GM23338 (cell line): ENCODE measurements around the gene EPHA4. TPM values are rescaled to one million over a fixed set of nuclear protein-coding genes. Genes with fewer than 3 reads are reported as not detected.

Source experiments
- ATAC-seq: fragments of 200-7000 bp; cut with Tn5 transposase; 3 replicates; pipeline ENCODE4 v1.9.1; 2020
- DNase-seq: peaks from one replicate; pipeline ENCODE4 v3.0.0-alpha.2; 2015; ENCODE audit warnings: low spot score
- H2AFZ ChIP-seq: fragments of 200-600 bp; sonication (generic); 2 replicates; pipeline ENCODE4 v1.8.0; 2016; ENCODE audit warnings: antibody characterized with exemption, mild to moderate bottlenecking, moderate library complexity
- H3F3A ChIP-seq: fragments of 200-600 bp; sonication (generic); replicated peaks from 2 replicates; pipeline ENCODE4 v1.8.0; 2017; ENCODE audit warnings: antibody characterized with exemption, mixed run types, low read depth
- H3K27ac ChIP-seq: fragments of 200-600 bp; sonication (generic); 2 replicates; pipeline ENCODE4 v1.6.1; 2016; ENCODE audit warnings: low read depth
- H3K27me3 ChIP-seq: fragments of 200-600 bp; sonication (generic); 2 replicates; pipeline ENCODE4 v1.8.0; 2016; ENCODE audit warnings: mild to moderate bottlenecking, mixed run types, moderate library complexity; ENCODE audit not compliant: insufficient read depth
- H3K36me3 ChIP-seq: fragments of 200-600 bp; sonication (generic); 2 replicates; pipeline ENCODE4 v1.8.0; 2016; ENCODE audit warnings: mild to moderate bottlenecking; ENCODE audit not compliant: insufficient read depth
- H3K4me1 ChIP-seq: fragments of 200-600 bp; sonication (generic); 2 replicates; pipeline ENCODE4 v1.8.0; 2016; ENCODE audit warnings: mild to moderate bottlenecking, moderate library complexity; ENCODE audit not compliant: insufficient read depth
- H3K4me2 ChIP-seq: fragments of 200-600 bp; sonication (generic); 2 replicates; pipeline ENCODE4 v1.7.1; 2017; ENCODE audit warnings: mixed run types
- H3K4me3 ChIP-seq: fragments of 200-600 bp; sonication (generic); 2 replicates; pipeline ENCODE4 v1.6.1; 2016; ENCODE audit warnings: mixed run types
- H3K79me2 ChIP-seq: fragments of 200-600 bp; sonication (generic); replicated peaks from 2 replicates; pipeline ENCODE4 v1.8.0; 2017; ENCODE audit warnings: mild to moderate bottlenecking; ENCODE audit not compliant: insufficient read depth
- H3K9me2 ChIP-seq: fragments of 200-600 bp; sonication (generic); 2 replicates; pipeline ENCODE4 v1.8.0; 2017; ENCODE audit not compliant: insufficient read depth
- H4K20me1 ChIP-seq: fragments of 200-600 bp; sonication (generic); replicated peaks from 2 replicates; pipeline ENCODE4 v1.8.0; 2017; ENCODE audit warnings: mild to moderate bottlenecking; ENCODE audit not compliant: insufficient read depth
- H3K27ac Mint-ChIP-seq: 2 replicates; pipeline ENCODE4 v1.8.0; 2020; ENCODE audit warnings: inconsistent platforms, mild to moderate bottlenecking, moderate library complexity, mixed read lengths
- H3K27me3 Mint-ChIP-seq: 3 replicates; pipeline ENCODE4 v1.8.0; 2022; ENCODE audit warnings: low read depth, mild to moderate bottlenecking, moderate library complexity, mixed read lengths, inconsistent platforms; ENCODE audit not compliant: insufficient read depth, poor library complexity
- H3K36me3 Mint-ChIP-seq: 3 replicates; pipeline ENCODE4 v1.8.0; 2021; ENCODE audit warnings: low read depth, mild to moderate bottlenecking, inconsistent platforms, moderate library complexity, mixed read lengths
- H3K4me1 Mint-ChIP-seq: 3 replicates; pipeline ENCODE4 v1.8.0; 2020; ENCODE audit warnings: mild to moderate bottlenecking, inconsistent platforms, mixed read lengths
- H3K4me3 Mint-ChIP-seq: 3 replicates; pipeline ENCODE4 v1.8.0; 2021; ENCODE audit warnings: moderate library complexity, mild to moderate bottlenecking, inconsistent platforms, mixed read lengths
- H3K9me3 Mint-ChIP-seq: 3 replicates; pipeline ENCODE4 v1.8.0; 2020; ENCODE audit warnings: moderate library complexity, mild to moderate bottlenecking, inconsistent platforms, mixed read lengths
- CREB1 ChIP-seq: fragments of 250-450 bp; sonication (Bioruptor Pico); IDR thresholded peaks from 2 replicates; pipeline ENCODE4 v1.5.0; 2020; ENCODE audit warnings: low read depth, mild to moderate bottlenecking, moderate library complexity
- CTCF ChIP-seq, 2 experiments: fragments of 200-600 bp in 1 of 2; sonication (generic) in 1 of 2; conservative IDR thresholded peaks; 2 replicates each; pipeline versions ENCODE4 v1.5.1 to v1.6.1; 2016 to 2017; ENCODE audit warnings: antibody characterized with exemption in 2 of 2, low read depth in 2 of 2, mild to moderate bottlenecking in 2 of 2, moderate library complexity in 1 of 2
- ETS1 ChIP-seq: IDR thresholded peaks from 2 replicates; pipeline ENCODE4 v1.6.1; 2016; ENCODE audit warnings: antibody characterized with exemption
- EZH2 ChIP-seq: fragments of 200-600 bp; sonication (generic); IDR thresholded peaks from one replicate; pipeline ENCODE4 v1.8.0; 2017; ENCODE audit warnings: antibody characterized with exemption, mild to moderate bottlenecking, low read depth; ENCODE audit not compliant: unreplicated experiment
- EZH2phosphoT487 ChIP-seq: fragments of 200-600 bp; sonication (generic); IDR thresholded peaks from one replicate; pipeline ENCODE4 v1.8.1; 2018; ENCODE audit warnings: antibody characterized with exemption; ENCODE audit not compliant: unreplicated experiment
- JUNB ChIP-seq: IDR thresholded peaks from one replicate; pipeline ENCODE4 v1.6.1; 2016; ENCODE audit warnings: antibody characterized with exemption; ENCODE audit not compliant: unreplicated experiment
- NANOG ChIP-seq: IDR thresholded peaks from 2 replicates; pipeline ENCODE4 v1.6.1; 2016; ENCODE audit warnings: antibody characterized with exemption, borderline replicate concordance
- POLR2AphosphoS5 ChIP-seq: IDR thresholded peaks from 2 replicates; pipeline ENCODE4 v1.6.1; 2016; ENCODE audit warnings: antibody characterized with exemption, low read depth
- STAT1 ChIP-seq: IDR thresholded peaks from one replicate; pipeline ENCODE4 v1.6.1; 2016; ENCODE audit warnings: antibody characterized with exemption; ENCODE audit not compliant: unreplicated experiment
- ZNF114 ChIP-seq: fragments of 250-450 bp; sonication (Bioruptor Pico); IDR thresholded peaks from 2 replicates; pipeline ENCODE4 v1.5.0; 2020; ENCODE audit warnings: mild to moderate bottlenecking, moderate library complexity
- ZNF331 ChIP-seq: fragments of 250-450 bp; sonication (Bioruptor Pico); IDR thresholded peaks from 2 replicates; pipeline ENCODE4 v1.5.0; 2020; ENCODE audit warnings: low read depth, mild to moderate bottlenecking, moderate library complexity
- polyA plus RNA-seq: library from polyadenylated mRNA; unstranded; fragments of >200 nt; fragmentation: Nextera tagmentation; extraction: Ambion mirVana; gene quantifications from 2 replicates; pipeline ENCODE4 v1.2.1, GENCODE V29; 2016
- total RNA-seq: library from RNA; depleted of rRNA; stranded (reverse); fragments of >200 nt; shearing (Covaris generic); gene quantifications from 2 replicates; pipeline ENCODE4 v1.2.3, GENCODE V29; 2014
- TF ChIP-seq, protein P1 (sequence below): fragments of 250-450 bp; sonication (Bioruptor Pico); IDR thresholded peaks from 2 replicates; pipeline ENCODE4 v1.5.0; 2020; ENCODE audit warnings: mild to moderate bottlenecking, moderate library complexity
- TF ChIP-seq, protein P2 (sequence below): IDR thresholded peaks from one replicate; pipeline ENCODE4 v1.6.1; 2018; ENCODE audit warnings: antibody characterized with exemption; ENCODE audit not compliant: unreplicated experiment

Gene EPHA4
- total and polyA plus RNA-seq, 2 experiments from 2014 or later: 4.1 to 6.2 TPM

DNA sequence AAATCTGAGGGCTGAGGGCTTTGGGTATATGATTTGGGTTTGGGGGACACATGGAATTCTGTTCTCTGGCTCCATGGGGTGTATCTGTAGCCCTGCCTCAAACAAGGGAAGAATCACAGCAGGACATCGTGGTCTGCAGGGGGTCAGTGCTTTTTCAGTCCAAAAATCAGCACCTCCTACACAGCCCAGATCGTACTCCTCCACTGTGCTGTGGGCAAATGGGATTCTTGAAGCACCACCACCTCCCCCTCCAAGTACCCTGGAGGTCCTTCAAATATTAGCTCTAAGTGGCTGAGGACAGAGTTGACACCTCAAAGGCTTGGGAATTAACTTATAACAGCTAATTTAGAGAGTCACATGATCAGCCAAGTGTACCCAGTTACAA is 41.5 kb downstream of the EPHA4 start:
- TF ChIP-seq ZNF114 (CRISPR knock-in tag) (no peak), EZH2 (no peak), ZNF331 (CRISPR knock-in tag) (no peak), POLR2AphosphoS5 (no peak), JUNB (no peak), ETS1 (no peak), NANOG (no peak), CTCF (conservative IDR thresholded peaks at IDR 0.05; ENCODE audit: low read depth in 2 of 2) (no peak), CREB1 (no peak), STAT1 (no peak), EZH2phosphoT487 (no peak)
- TF ChIP-seq, protein P1, sequence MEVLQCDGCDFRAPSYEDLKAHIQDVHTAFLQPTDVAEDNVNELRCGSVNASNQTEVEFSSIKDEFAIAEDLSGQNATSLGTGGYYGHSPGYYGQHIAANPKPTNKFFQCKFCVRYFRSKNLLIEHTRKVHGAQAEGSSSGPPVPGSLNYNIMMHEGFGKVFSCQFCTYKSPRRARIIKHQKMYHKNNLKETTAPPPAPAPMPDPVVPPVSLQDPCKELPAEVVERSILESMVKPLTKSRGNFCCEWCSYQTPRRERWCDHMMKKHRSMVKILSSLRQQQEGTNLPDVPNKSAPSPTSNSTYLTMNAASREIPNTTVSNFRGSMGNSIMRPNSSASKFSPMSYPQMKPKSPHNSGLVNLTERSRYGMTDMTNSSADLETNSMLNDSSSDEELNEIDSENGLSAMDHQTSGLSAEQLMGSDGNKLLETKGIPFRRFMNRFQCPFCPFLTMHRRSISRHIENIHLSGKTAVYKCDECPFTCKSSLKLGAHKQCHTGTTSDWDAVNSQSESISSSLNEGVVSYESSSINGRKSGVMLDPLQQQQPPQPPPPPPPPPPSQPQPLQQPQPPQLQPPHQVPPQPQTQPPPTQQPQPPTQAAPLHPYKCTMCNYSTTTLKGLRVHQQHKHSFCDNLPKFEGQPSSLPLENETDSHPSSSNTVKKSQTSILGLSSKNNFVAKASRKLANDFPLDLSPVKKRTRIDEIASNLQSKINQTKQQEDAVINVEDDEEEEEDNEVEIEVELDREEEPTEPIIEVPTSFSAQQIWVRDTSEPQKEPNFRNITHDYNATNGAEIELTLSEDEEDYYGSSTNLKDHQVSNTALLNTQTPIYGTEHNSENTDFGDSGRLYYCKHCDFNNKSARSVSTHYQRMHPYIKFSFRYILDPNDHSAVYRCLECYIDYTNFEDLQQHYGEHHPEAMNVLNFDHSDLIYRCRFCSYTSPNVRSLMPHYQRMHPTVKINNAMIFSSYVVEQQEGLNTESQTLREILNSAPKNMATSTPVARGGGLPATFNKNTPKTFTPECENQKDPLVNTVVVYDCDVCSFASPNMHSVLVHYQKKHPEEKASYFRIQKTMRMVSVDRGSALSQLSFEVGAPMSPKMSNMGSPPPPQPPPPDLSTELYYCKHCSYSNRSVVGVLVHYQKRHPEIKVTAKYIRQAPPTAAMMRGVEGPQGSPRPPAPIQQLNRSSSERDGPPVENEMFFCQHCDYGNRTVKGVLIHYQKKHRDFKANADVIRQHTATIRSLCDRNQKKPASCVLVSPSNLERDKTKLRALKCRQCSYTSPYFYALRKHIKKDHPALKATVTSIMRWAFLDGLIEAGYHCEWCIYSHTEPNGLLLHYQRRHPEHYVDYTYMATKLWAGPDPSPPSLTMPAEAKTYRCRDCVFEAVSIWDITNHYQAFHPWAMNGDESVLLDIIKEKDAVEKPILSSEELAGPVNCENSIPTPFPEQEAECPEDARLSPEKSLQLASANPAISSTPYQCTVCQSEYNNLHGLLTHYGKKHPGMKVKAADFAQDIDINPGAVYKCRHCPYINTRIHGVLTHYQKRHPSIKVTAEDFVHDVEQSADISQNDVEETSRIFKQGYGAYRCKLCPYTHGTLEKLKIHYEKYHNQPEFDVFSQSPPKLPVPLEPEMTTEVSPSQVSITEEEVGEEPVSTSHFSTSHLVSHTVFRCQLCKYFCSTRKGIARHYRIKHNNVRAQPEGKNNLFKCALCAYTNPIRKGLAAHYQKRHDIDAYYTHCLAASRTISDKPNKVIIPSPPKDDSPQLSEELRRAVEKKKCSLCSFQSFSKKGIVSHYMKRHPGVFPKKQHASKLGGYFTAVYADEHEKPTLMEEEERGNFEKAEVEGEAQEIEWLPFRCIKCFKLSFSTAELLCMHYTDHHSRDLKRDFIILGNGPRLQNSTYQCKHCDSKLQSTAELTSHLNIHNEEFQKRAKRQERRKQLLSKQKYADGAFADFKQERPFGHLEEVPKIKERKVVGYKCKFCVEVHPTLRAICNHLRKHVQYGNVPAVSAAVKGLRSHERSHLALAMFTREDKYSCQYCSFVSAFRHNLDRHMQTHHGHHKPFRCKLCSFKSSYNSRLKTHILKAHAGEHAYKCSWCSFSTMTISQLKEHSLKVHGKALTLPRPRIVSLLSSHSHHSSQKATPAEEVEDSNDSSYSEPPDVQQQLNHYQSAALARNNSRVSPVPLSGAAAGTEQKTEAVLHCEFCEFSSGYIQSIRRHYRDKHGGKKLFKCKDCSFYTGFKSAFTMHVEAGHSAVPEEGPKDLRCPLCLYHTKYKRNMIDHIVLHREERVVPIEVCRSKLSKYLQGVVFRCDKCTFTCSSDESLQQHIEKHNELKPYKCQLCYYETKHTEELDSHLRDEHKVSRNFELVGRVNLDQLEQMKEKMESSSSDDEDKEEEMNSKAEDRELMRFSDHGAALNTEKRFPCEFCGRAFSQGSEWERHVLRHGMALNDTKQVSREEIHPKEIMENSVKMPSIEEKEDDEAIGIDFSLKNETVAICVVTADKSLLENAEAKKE (CRISPR knock-in tag): no peak
- TF ChIP-seq, protein P2, sequence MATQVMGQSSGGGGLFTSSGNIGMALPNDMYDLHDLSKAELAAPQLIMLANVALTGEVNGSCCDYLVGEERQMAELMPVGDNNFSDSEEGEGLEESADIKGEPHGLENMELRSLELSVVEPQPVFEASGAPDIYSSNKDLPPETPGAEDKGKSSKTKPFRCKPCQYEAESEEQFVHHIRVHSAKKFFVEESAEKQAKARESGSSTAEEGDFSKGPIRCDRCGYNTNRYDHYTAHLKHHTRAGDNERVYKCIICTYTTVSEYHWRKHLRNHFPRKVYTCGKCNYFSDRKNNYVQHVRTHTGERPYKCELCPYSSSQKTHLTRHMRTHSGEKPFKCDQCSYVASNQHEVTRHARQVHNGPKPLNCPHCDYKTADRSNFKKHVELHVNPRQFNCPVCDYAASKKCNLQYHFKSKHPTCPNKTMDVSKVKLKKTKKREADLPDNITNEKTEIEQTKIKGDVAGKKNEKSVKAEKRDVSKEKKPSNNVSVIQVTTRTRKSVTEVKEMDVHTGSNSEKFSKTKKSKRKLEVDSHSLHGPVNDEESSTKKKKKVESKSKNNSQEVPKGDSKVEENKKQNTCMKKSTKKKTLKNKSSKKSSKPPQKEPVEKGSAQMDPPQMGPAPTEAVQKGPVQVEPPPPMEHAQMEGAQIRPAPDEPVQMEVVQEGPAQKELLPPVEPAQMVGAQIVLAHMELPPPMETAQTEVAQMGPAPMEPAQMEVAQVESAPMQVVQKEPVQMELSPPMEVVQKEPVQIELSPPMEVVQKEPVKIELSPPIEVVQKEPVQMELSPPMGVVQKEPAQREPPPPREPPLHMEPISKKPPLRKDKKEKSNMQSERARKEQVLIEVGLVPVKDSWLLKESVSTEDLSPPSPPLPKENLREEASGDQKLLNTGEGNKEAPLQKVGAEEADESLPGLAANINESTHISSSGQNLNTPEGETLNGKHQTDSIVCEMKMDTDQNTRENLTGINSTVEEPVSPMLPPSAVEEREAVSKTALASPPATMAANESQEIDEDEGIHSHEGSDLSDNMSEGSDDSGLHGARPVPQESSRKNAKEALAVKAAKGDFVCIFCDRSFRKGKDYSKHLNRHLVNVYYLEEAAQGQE: no peak
- ATAC-seq: no peak
- H4K20me1 ChIP-seq: no peaks in the 10 kb centered on the region
- no peaks in the 10 kb centered on the region for H3K79me2 ChIP-seq
- H3K27ac ChIP-seq: no peak overlapping the region
- no peaks in the 10 kb centered on the region for H3F3A ChIP-seq
- no peak overlapping the region for H3K4me2 ChIP-seq
- no peak overlapping the region for H2AFZ ChIP-seq
- peaks cover 2% of the 10 kb centered on the region for H3K27me3 Mint-ChIP-seq
- H3K4me1 ChIP-seq: no peaks in the 10 kb centered on the region
- no peak for DNase-seq
- H3K27me3 ChIP-seq: no peaks in the 10 kb centered on the region
- H3K27ac Mint-ChIP-seq: no peak overlapping the region
- H3K4me3 Mint-ChIP-seq: no peak overlapping the region
- no peaks in the 10 kb centered on the region for H3K36me3 Mint-ChIP-seq
- H3K9me2 ChIP-seq: no peaks in the 10 kb centered on the region
- no peaks in the 10 kb centered on the region for H3K36me3 ChIP-seq
- no peaks in the 10 kb centered on the region for H3K9me3 Mint-ChIP-seq
- H3K4me1 Mint-ChIP-seq: peaks cover 22% of the 10 kb centered on the region
- H3K4me3 ChIP-seq: no peak overlapping the region
